Adipose tissue (tissue), 3 donors: ENCODE results near the gene ALOX12B. TPM values are rescaled to one million over a fixed set of nuclear protein-coding genes. Genes with fewer than 3 reads are reported as not detected.
"Not testable (repeated sequence)": the region's sequence is repeated elsewhere in the genome, so short reads cannot be mapped to it uniquely, and the experiment has no call there.

Experiments used
- H3K27ac ChIP-seq: one replicate; pipeline ENCODE4 v1.5.1; 2013; ENCODE audit warnings: low read depth, low read length
- WGBS, 3 donors: extraction: QIAGEN DNeasy Blood & Tissue Kit; methylation state at CpG; one replicate each; pipeline ENCODE4 v1.1.7; 2013; 5-methylcytosine and 5-hydroxymethylcytosine counted together
- polyA plus RNA-seq, 3 donors: library from polyadenylated mRNA; stranded (reverse); fragments of 200-250 nt; gene quantifications; one replicate each; pipeline ENCODE4 v1.2.3, GENCODE V29; 2013
- donor health status: healthy with polysubstance abuse.
- donor health status: Bipolar disorder and iron deficiency.
- donor health status: healthy.

The ALOX12B gene
- polyA plus RNA-seq, 3 donors = 0.79 TPM; not detected in 2

DNA sequence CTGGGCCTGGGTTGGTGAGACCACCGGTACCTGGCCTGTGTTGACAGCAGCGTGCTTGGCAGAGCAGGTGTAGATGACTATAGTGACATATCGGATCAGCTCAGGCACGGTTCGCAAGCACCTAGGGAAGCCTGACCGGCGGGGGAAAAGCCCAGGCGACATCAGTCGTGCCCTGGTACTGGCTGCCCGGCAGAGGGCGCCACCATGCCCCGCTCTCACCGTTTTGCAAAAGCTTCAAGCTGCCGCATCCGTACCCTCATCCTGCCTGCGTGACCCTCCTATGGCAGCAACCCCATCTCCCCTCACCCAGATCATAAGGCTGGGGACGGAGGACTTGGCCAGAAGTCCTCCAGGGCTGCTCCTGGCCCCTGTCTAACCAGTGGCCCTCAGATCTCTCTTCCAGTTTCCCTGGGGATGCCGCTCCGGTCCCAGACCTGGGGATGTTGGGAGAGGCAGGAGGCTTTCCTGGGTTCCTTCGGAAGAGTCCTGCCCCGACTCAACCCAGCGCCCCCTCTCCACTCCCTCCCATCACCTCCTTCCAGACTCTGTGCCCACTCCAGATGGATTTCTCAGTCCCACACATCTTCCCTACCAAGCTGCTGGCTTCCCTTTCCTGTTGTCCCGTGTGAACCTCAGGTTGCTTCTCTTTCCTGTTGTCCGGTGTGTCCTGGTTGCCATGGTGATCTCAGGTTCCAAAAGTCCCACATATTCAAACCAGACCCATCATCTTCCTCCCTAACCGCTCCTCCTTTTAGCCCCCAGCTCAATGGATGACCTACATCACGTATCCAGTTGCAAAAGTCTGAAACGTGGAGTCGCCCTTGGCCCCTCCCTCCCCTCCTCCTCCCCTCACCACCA, 13.7 kb downstream of the ALOX12B start:
- WGBS, 3 donors = 6 to 7% (median 6%) methylated on average over 28 of the region's 28 CpGs
- no peak overlapping the region for H3K27ac ChIP-seq

DNA sequence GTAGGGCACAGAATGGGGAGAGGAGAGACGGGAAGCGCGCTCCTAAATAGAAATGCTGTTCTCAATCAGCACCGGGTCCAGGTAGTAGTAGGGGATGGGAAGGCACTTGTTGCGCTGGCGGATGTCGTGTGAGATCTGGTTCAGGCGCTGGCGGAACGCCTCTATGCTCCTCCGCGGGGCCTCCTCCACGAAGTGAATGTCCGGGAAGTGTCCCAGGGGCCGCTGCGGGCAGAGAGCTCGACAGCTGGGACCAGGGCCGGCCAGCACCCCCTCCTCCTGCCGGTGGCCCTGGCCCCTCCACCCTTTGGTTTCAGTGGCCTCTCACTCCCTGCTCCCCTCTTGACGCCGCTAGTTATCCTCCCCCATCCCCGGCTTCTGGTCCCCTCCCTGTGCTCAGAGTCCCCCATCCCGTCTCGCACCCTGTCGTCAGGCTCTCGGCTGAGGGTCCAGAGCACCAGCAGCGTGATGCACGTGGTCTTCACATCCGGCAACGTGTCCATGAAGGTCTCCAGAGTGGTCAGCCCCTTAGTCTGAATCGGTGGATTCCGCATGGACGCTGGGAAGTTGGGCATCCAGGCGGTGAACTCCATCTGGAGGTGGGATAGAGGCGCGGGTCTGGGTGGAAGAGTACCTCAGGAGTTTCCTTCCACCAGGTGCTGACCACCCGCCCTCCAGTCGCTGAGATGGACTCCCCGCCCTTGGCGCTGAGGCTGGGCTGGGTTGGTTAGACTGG, 14.6 kb downstream of the ALOX12B start:
- WGBS, 3 donors = 4 to 5% (median 5%) methylated on average over 39 to 40 of the region's 40 CpGs
- no peak overlapping the region for H3K27ac ChIP-seq

DNA sequence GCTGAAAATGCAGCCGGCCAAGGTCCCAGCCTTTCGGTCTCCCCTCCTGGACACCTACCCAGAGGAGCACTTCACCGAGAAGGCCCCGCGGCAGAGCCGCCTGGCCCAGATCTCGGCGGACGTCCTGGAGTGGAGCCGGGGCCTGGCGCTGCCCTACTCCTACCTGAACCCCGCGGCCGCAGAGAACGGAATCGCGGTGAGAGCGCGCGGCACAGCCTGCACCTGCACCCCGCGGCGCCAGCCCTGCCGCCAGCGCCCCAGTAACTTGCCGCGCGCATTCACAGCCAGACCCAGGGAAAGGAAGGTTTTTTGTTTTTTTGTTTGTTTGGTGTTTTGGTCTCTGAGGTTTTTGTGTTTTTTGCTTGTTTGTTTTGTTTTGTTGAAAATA, 15.2 kb downstream of the ALOX12B start:
- WGBS, 3 donors = 5 to 14% (median 12%) methylated on average over 27 to 28 of the region's 28 CpGs
- H3K27ac ChIP-seq = no peak overlapping the region

DNA sequence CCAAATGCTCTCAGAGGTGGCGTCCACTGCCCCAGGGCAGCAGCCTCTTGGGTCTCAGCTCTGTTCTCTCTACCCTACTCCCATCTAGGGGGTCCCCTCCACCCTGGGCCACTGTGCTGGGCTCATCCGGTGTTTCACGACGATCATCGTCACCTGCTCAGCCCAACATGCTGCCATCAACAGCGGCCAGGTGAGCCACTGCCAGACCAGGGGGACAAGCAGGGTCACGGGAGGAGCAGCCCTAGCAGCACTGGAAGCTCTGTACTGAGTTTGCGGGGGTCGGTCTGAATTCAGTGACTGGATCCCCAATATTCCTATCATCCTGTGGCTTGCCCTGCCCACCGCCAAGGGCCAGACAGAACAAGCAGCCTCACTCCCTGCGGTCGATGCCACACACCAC, 16.0 kb downstream of the ALOX12B start:
- WGBS, 3 donors = 84 to 92% (median 88%) methylated on average over 12 of the region's 12 CpGs
- H3K27ac ChIP-seq = no peak overlapping the region

DNA sequence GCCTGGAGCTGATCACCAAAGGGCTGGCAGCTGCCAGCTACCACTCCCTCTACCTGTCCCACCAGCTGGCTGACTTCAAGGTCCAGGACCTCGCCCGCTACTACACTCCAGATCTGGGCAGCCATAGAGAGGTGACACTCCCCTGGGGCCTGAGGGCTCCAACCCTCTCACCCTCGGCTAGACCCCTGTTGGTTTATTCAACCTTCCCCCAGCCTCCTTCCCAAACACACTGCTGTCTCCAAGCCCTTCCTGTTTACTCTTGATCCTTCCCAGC, 18.0 kb downstream of the ALOX12B start:
- H3K27ac ChIP-seq = no peak overlapping the region
- 72 to 92% (median 91%) methylated on average over 3 of the region's 3 CpGs for WGBS, 3 donors

- H3K27ac ChIP-seq = no peak overlapping the region
- WGBS, 3 donors = 59 to 71% (median 69%) methylated on average over 9 of the region's 9 CpGs
Observed at GRCh38 chr17:8068736-8069586, 18.6 kb downstream of the ALOX12B start.

- WGBS, 3 donors = 64 to 72% (median 65%) methylated on average over 4 of the region's 4 CpGs
- H3K27ac ChIP-seq = no peak overlapping the region
Observed at GRCh38 chr17:8067806-8068205, 19.7 kb downstream of the ALOX12B start.

DNA sequence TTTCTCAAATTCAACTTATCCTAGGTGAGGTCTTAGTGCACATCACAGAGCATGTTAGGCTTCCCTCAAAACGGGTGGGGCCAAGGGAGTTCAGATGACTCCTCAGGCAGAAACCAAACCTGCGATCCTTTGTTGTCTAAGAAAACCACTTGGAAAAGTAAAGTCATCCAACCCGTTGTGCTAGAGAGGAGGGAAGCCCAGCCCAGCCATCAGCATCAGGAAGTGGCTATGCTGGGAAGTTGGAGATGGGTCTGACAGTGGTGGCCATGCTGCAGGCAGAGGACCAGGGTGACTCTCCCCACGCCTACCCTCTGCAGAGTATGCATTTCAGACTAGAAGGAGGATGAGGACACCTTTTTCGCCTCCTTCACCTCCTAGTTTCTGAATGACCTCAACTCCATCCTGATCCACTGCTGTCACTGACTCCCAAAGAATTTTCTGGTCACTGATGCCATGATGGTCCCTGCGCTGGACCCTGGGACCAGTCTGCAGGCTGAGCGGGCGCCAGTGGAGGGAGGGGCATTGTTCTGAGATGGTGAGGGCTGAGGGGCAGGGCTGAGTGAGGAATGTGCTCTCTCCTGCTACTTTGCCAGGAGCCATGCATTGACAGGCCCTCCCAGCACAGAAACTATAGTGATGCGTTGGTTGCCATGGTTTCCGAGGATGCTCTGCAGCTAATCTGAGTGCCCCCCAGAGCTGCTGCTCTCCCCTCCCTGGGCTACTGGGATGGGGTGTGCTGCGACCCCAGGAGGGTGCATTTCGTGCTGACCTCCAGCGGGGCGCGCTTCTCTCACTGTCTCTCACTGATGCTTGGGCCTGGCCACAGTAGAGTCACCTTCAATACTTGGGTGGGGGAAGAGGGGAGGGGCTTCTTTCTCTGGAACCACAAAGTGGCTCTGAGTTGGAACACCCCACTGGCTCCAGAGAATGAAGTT, 20.4 kb downstream of the ALOX12B start:
- WGBS, 3 donors = 62 to 77% (median 75%) methylated on average over 12 to 15 of the region's 15 CpGs

DNA sequence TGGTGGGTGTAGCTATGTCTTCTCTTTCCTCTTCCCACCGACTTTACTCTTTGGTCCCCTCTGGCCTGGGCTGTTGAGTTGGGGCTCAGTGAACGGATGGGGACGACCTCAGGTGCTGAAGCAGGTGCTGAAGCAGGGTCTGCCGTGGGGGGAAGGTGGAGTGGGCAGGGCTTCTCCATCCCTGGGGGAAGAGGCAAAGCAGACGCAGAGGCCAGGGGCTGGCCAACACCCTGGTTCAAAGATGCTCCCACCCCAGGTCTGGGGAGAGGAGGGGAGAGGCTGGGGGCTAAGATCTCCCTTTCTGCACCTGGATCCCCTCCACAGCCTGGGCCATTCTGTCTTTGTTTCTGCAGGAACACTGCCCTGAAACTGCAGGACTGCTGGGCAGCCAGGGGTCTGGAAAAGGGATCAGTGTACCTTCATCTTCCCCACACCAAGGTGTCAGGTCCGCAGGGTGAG, 22.9 kb downstream of the ALOX12B start:
- WGBS, 3 donors = 48 to 67% (median 57%) methylated on average over 6 of the region's 6 CpGs
- no peak overlapping the region for H3K27ac ChIP-seq

More for the DNA sequence above, 20.4 kb downstream of the ALOX12B start:
- H3K27ac ChIP-seq = no peak overlapping the region

- 12 to 23% (median 19%) methylated on average over 15 to 23 of the region's 28 CpGs for WGBS, 3 donors
- H3K27ac ChIP-seq = no peak overlapping the region
Observed at GRCh38 chr17:8063761-8064534, 23.6 kb downstream of the ALOX12B start.

DNA sequence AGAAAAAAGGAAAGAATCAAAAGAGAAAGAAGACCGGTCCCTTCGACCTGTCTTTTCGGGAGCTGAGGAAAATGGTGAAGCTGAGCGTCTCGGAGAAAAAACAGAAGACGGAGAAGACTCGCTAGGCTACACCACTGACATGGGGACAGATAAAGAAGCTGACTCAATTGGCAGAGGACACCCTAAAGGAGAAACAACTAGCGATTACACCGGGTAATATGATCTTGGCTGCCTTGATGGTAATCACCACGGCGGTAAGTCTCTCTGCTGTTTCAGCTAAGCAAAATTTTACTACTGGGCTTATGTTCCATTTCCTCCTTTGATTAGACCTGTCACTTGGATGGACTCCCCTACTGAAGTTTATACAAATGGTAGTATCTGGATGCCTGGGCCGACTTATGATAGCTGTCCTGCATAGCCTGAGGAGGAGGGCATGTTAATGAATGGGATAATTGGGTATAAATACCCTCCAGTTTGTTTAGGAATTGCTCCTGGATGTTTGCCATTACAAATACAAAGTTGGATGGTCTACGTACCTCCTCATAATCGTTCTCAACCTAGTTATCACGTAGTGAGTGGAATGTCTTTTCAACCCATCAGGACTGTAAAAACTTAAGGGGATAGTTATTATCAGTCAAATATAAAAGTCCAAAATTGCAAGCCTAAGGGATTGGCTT, 24.6 kb downstream of the ALOX12B start:
- 26 to 40% (median 28%) methylated on average over 15 of the region's 15 CpGs for WGBS, 3 donors
- H3K27ac ChIP-seq = no peak overlapping the region

DNA sequence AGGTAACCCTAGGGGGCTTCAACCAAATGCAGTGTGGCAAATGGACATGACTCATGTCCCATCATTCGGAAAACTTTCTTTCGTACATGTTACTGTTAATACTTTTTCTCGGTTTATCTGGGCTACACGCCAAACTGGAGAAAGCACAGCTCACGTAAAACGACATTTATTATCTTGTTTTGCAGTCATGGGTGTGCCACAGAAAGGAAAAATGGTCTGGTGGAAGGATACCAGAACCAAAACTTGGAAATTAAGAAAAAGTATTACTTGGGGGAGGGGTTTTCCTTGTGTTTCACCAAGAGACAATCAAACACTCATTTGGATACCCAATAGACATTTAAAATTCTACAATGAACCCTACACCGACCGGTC, 25.1 kb downstream of the ALOX12B start:
- 24 to 45% (median 30%) methylated on average over 8 of the region's 8 CpGs for WGBS, 3 donors
- no peak overlapping the region for H3K27ac ChIP-seq

DNA sequence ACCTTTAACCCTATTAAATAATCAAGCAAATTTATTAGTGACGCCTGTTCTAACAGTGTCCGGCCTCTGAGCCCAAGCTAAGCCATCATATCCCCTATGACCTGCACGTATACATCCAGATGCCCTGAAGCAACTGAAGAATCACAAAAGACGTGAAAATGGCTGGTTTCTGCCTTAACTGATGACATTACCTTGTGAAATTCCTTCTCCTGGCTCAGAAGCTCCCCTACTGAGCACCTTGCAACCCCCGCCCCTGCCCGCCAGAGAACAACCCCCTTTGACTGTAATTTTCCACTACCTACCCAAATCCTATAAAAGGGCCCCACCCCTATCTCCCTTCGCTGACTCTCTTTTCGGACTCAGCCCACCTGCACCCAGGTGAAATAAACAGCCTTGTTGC, 25.7 kb downstream of the ALOX12B start:
- H3K27ac ChIP-seq = not testable (repeated sequence)
- WGBS, 3 donors = 67 to 69% (median 68%) methylated on average over 8 of the region's 8 CpGs

GRCh38 chr17:8060274-8060673, 27.2 kb downstream of the ALOX12B start:
- no peak overlapping the region for H3K27ac ChIP-seq
- 8 to 9% (median 8%) methylated on average over 10 of the region's 10 CpGs for WGBS, 3 donors

DNA sequence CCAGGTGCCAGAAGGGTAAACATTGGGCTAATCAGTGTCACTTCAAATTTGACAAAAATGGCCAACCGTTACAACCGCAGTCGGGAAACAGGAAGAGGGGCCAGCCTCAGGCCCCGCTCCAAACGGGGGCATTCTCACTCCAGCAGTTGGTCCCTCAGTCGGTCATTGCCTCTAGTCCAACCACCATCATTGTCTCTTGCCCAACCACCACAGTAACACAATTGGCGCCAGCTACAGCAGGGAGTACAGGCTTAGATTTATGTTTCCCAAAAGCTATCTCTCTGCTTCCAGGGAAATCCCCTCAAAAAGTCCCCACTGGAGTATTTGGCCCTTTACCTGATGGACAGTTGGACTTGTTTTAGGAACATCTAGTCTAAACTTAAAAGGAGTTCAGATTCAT, 28.4 kb downstream of the ALOX12B start:
- WGBS, 3 donors = 9 to 14% (median 11%) methylated on average over 7 of the region's 7 CpGs
- no peak overlapping the region for H3K27ac ChIP-seq

DNA sequence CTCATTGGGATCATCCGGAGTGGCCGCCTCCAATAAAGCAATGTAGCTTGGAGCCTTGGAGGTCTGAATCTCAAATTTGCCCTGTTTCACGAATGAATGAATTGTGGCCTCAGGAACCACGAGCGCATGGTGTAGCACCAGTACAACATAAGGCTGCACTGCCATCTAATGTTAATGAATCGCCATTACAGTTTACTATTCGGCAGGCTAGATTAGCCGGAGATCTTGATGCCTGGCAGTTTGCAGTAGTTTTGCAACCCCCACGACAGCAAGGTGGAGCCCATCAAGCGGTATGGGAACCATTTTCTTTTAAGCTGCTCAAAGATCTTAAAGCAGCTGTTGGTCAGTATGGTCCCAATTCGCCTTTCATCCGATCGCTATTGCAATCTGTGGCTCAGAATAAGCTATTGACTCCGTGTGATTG, 29.8 kb downstream of the ALOX12B start:
- H3K27ac ChIP-seq = no peak overlapping the region
- 1 to 9% (median 7%) methylated on average over 14 of the region's 14 CpGs for WGBS, 3 donors
